COLO829 (cell line): ENCODE data around the gene CKS1B.

Experiments used
- DNase-seq: peaks from one replicate; pipeline ENCODE4 v3.0.0; 2012; ENCODE audit warnings: low spot score

The CKS1B gene

GRCh38 chr1:155002464-155003226, 28.2 kb downstream of the CKS1B start, which contains the start of gene ZBTB7B:
Gene ZBTB7B, plus strand, starts transcription at chr1:155002802. Its CDS starts 11,859 bp downstream, at chr1:155014661.
- DNase-seq, result peak; percentile 76

- DNase-seq, result no peak
Measured at GRCh38 chr1:155003227-155003765, 28.8 kb downstream of the CKS1B start.

- DNase-seq, result no peak
Measured at GRCh38 chr1:155003766-155004351, 29.4 kb downstream of the CKS1B start.

- DNase-seq, result no peak
Measured at GRCh38 chr1:155004352-155005075, 30.0 kb downstream of the CKS1B start.

- no peak for DNase-seq
Measured at GRCh38 chr1:155005076-155006011, 30.9 kb downstream of the CKS1B start.

GRCh38 chr1:155006601-155007101, 32.2 kb downstream of the CKS1B start:
- DNase-seq, result no peak

- no peak for DNase-seq
Measured at GRCh38 chr1:155007251-155007828, 32.9 kb downstream of the CKS1B start.

- DNase-seq, result no peak
Measured at GRCh38 chr1:155008015-155008941, 33.8 kb downstream of the CKS1B start.

GRCh38 chr1:155009221-155009711, 34.8 kb downstream of the CKS1B start:
- no peak for DNase-seq

GRCh38 chr1:155009742-155010141, 35.3 kb downstream of the CKS1B start:
- no peak for DNase-seq

GRCh38 chr1:155010211-155010918, 35.9 kb downstream of the CKS1B start:
- no peak for DNase-seq

- no peak for DNase-seq
Measured at GRCh38 chr1:155011004-155011416, 36.5 kb downstream of the CKS1B start.

- no peak for DNase-seq
Measured at GRCh38 chr1:155011437-155012025, 37.0 kb downstream of the CKS1B start.

GRCh38 chr1:155012026-155012546, 37.6 kb downstream of the CKS1B start:
- DNase-seq, result no peak

GRCh38 chr1:155012776-155013602, 38.5 kb downstream of the CKS1B start:
- no peak for DNase-seq

- no peak for DNase-seq
Measured at GRCh38 chr1:155013632-155014031, 39.2 kb downstream of the CKS1B start.

- no peak for DNase-seq
Measured at GRCh38 chr1:155014709-155015508, 40.4 kb downstream of the CKS1B start.
